DMS114 treated with DMSO at 0.1 percent for 48 hours (cell line): Measurements from ENCODE around the gene SERPINE1.
A peak's percentile ranks its signal among the peaks of the same experiment; 100 is the strongest.
"Not testable (repeated sequence)": the region's sequence is repeated elsewhere in the genome, so short reads cannot be mapped to it uniquely, and the experiment has no call there.

Experiments
- DNase-seq: peaks from one replicate; lab custom pipeline; 2025; ENCODE audit not compliant: unreplicated experiment; lab: John Stamatoyannopoulos, UW

The SERPINE1 gene

GRCh38 chr7:101126651-101127459 lies at the start of gene SERPINE1:
SERPINE1 (plus strand) TSS chr7:101127104; CDS start chr7:101128394, 1,290 bp downstream.
- no peak for DNase-seq

DNA sequence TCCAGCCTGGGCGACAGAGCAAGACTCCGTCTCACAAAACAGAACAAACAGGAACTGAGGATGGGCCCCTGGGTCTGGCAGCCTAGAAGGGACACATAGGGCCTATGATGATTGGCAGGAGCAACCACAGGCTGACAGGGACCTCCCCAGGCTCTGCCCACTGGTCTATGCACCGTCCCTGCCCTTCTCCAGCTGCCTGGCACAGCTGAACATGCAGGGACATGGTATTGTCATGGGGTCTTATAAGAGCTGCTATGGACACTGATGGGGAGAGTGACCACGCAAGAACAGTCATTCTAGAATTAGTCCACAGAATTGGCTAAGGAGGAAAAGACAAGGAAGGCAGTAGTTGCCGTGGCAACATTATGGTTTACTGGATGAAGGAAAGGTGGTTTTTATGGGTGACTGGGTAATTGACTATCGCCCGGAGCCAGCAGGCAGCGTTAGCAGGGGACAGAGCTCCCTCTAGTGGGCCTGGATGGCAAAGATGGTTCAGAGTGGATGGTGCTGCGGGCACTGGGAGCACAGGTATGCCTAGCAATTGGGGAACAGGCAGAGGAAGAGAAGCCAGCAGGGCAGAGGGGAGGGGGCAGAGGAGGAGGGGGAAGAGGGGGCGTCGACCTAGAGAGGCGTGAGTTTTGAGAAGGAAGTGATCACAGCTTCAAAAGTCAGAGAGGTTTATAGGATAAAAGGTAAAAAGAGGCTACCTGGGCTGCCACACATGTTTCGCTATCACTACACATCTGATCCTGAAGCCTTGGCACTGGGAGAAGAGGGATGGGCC lies 49.4 kb upstream of the SERPINE1 start:
- peak; percentile 64 for DNase-seq

GRCh38 chr7:101081432-101081831 lies 45.5 kb upstream of the SERPINE1 start:
- no peak for DNase-seq

DNA sequence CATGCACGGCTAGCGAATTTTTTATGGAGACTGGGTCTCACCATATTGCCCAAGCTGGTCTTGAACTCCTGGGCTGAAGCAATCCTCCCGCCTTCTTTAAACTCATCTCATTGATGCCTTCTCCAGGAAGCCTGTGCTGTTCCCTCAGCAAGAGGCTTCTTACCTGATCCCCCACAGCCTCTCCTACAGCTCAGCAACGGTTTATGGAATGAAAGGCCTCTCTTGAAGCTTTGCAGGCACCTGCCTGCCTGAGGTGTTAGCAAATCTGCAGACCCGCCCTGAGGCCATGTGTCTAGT lies 42.1 kb upstream of the SERPINE1 start:
- no peak for DNase-seq

DNA sequence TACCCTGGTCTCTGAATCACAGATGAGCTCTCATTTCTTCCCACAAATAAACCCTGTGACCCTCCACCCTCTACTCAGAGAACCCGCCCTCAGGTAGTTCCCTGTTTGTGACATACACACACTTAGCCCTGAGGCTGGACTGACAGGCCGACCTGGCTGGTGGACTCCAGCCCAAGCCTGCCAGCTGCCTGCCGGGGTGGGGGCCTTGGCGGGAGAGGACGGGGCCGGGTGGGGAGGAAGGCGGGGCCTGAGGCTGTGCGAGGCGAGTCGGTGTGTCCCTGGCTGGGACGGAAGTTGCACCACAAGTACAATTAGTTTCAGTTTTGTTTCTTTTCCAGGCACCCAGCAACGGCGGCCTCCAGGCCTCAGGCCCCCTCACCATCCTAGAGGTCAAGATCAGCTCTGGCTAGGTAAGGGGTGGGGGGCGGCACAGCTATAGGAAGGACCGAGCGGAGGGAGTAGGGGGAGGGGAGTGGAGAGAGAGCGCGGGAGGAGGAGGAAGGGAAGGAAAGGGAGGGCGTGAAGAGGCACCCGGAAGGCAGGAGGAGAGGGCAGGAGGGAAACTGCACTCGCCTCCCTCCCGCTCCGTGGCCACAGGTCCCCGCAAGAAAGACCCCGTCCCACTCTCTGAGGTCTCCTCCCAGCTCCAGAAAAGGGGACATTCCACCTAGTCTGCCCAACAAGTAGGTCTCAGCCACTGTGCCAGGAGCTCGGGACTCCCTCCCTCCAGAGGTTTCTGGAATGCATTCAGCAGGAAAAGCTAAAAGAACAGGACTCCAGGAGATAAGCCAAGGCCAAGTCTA lies 41.5 kb upstream of the SERPINE1 start, which contains the start of gene TRIM56:
Gene TRIM56, plus strand, starts transcription at position 320 of the 803 bp plus-strand sequence. CDS start 1,832 bp downstream, outside the sequence.
- peak; percentile 67 for DNase-seq

DNA sequence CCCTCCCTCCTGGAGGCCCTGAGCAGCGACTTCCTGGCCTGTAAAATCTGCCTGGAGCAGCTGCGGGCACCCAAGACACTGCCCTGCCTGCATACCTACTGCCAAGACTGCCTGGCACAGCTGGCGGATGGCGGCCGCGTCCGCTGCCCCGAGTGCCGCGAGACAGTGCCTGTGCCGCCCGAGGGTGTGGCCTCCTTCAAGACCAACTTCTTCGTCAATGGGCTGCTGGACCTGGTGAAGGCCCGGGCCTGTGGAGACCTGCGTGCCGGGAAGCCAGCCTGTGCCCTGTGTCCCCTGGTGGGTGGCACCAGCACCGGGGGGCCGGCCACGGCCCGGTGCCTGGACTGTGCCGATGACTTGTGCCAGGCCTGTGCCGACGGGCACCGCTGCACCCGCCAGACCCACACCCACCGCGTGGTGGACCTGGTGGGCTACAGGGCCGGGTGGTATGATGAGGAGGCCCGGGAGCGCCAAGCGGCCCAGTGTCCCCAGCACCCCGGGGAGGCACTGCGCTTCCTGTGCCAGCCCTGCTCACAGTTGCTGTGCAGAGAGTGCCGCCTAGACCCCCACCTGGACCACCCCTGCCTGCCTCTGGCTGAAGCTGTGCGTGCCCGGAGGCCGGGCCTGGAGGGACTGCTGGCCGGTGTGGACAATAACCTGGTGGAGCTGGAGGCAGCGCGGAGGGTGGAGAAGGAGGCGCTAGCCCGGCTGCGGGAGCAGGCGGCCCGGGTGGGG lies 39.4 kb upstream of the SERPINE1 start:
- DNase-seq = no peak

- DNase-seq = no peak
Observed at GRCh38 chr7:101088069-101088425, 38.9 kb upstream of the SERPINE1 start.

DNA sequence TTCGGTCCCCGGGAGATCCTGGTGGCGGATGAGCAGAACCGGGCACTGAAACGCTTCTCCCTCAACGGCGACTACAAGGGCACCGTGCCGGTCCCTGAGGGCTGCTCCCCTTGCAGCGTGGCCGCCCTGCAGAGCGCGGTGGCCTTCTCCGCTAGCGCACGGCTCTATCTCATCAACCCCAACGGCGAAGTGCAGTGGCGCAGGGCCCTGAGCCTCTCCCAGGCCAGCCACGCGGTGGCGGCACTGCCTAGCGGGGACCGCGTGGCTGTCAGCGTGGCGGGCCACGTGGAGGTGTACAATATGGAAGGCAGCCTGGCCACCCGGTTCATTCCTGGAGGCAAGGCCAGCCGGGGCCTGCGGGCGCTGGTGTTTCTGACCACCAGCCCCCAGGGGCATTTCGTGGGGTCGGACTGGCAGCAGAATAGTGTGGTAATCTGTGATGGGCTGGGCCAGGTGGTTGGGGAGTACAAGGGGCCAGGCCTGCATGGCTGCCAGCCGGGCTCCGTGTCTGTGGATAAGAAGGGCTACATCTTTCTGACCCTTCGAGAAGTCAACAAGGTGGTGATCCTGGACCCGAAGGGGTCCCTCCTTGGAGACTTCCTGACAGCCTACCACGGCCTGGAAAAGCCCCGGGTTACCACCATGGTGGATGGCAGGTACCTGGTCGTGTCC lies 37.9 kb upstream of the SERPINE1 start:
- DNase-seq = no peak

DNA sequence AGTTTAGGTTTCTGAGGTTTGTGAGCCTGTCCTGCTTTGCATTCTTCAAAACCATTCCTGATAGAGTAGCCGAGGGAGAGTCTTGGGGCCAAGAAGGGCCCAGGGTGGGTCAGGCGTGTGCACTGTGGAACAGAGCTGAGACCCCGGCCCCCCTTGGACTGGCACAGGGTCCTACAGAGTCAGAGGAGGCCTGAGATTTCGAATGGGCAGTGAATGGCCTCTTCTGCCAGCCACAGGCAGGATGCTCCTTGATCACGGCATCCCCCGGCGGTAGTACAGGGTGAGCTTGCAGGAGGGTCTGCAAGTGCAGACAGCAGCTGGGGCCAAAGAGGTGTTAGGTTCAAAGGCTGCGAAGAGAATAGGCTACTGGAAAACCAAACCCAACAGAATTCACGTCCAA lies 37.0 kb upstream of the SERPINE1 start:
- DNase-seq = no peak

DNA sequence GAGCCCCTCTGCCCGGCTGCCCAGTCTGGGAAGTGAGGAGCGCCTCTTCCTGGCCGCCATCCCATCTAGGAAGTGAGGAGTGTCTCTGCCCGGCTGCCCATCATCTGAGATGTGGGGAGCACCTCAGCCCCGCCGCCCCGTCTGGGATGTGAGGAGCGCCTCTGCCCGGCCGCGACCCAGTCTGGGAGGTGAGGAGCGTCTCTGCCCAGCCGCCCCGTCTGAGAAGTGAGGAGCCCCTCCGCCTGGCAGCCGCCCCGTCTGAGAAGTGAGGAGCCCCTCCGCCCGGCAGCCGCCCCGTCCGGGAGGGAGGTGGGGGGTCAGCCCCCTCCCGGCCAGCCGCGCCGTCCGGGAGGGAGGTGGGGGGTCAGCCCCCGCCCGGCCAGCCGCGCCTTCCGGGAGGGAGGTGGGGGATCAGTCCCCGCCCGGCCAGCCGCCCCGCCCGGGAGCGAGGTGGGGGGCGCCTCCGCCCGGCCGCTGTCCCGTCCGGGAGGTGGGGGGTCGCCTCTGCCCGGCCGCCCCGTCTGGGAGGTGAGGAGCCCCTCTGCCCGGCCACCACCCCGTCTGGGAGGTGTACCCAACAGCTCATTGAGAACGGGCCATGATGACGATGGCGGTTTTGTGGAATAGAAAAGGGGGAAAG lies 34.5 kb upstream of the SERPINE1 start:
- DNase-seq = not testable (repeated sequence)

- DNase-seq = no peak
Observed at GRCh38 chr7:101093906-101094305, 33.0 kb upstream of the SERPINE1 start.

GRCh38 chr7:101094376-101094775 lies 32.5 kb upstream of the SERPINE1 start:
- DNase-seq = no peak

GRCh38 chr7:101094791-101095375 lies 32.0 kb upstream of the SERPINE1 start:
- DNase-seq = no peak

GRCh38 chr7:101096331-101096956 lies 30.5 kb upstream of the SERPINE1 start:
- DNase-seq = no peak

- DNase-seq = no peak
Observed at GRCh38 chr7:101096957-101097347, 30.0 kb upstream of the SERPINE1 start.

DNA sequence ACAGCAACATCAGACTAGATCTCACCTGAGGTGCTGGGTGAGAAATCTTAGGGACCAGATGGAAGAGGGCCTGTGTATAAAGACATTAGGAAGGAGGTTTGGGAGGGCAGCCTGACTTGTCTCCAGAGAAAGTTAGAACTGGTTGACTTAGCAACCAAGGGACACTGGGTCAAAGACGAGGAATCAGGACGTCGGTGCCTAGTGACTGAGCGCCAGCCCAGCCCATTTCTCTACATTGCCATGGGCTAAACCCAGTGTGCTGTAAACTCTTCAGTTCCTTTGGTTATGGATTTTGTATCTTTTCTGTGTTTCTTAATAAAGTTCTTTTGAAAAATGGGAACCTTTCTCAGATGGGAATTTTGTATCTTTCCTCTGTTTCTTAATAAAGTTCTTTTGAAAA lies 29.3 kb upstream of the SERPINE1 start:
- no peak for DNase-seq

DNA sequence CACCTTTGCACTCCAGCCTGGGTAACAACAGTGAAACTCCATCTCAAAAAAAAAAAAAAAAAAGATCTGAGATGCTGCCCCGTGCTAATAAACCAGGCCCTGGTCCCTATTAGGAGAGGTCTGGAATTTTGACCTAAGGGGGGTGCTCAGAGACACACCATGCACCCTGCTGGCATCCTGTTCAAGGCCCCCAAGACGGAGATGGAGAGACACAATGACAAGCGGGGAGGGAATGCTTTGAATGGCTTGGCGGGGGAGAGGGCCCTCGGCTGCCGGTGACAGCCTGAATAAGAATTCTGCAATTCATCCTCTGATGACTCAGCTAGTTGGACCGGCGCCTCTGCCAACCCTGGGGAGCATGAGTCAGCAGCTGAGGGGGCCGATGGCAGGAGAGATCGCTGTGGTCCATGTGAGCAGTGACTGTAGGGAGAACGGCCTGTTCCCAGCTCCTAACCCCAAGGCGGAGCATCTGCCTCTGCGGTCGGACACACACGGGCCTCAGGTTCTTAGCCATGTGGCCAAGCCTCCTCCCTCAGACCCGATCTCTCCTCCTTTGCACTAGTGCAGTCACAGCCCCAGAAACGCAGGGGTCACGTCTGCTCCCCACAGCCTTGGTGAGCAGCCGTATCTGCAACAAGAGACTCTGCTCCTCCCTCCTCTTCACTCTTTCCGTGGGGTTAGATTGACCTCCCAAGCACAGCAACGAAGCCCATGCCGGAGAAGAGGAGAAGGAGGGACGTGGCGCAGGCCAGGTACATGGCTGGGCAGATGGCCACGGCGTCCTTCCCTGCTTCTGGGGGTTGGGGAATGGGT lies 26.7 kb upstream of the SERPINE1 start:
- no peak for DNase-seq
